IPS-18a (cell line): ENCODE measurements around the gene PPP3R1.

Experiments used
- H3K27ac ChIP-seq: one replicate; pipeline ENCODE4 v1.5.1; 2013; ENCODE audit warnings: low read length
- H3K27me3 ChIP-seq: one replicate; pipeline ENCODE4 v1.6.1; 2013; ENCODE audit warnings: mild to moderate bottlenecking, low read length; ENCODE audit not compliant: control insufficient read depth, insufficient read depth
- H3K36me3 ChIP-seq: one replicate; pipeline ENCODE4 v1.6.1; 2013; ENCODE audit warnings: low read depth, low read length; ENCODE audit not compliant: control insufficient read depth
- H3K4me1 ChIP-seq: one replicate; pipeline ENCODE4 v1.6.1; 2013; ENCODE audit warnings: low read depth, low read length; ENCODE audit not compliant: control insufficient read depth
- H3K4me3 ChIP-seq: one replicate; pipeline ENCODE4 v1.5.1; 2013; ENCODE audit warnings: low read length
- H3K9ac ChIP-seq: one replicate; pipeline ENCODE4 v1.6.1; 2013; ENCODE audit warnings: mild to moderate bottlenecking, low read length, moderate library complexity
- H3K9me3 ChIP-seq: one replicate; pipeline ENCODE4 v1.6.1; 2013; ENCODE audit warnings: low read depth, low read length; ENCODE audit not compliant: control insufficient read depth

The PPP3R1 gene

DNA sequence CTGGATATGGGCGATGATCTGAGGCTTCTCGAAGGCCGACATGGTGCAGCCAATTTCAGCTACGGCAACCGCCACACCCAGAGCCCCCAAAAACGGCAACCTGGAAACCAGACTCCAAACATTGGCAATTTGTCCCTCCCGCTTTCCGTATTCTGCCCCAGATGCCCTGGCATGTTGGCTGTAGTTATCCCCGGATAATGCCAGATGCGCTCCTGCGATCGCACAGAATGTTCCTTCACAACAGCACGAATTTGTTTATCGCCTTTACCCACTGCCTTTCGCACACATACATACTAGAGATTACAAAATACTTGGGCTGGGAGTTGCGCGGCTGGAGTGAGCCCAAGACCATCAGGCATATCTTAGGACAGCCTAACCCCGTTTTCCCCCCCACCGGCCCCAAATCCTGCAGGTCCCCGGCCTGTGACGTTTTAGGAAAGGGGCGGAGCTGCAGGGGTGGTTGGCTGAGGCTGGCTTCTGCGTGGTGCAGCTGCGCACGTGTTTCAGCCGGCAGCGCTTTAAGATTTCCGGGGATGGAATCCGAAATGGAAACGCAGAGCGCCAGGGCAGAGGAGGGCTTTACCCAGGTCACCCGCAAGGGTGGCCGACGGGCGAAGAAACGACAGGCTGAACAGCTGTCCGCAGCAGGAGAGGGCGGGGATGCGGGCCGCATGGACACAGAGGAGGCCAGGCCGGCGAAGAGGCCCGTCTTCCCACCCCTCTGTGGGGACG, 94.8 kb downstream of the PPP3R1 start, which contains the start of gene PNO1:
TSS of gene PNO1 (plus strand) at position 487 of the 732 bp plus-strand sequence. CDS start at position 534, 47 bp downstream.
- H3K9me3 ChIP-seq, result no peaks in the 10 kb centered on the region
- H3K4me3 ChIP-seq, result peak within 1 kb of the TSS; percentile 100
- peaks cover 4% of the 10 kb centered on the region for H3K4me1 ChIP-seq
- H3K36me3 ChIP-seq, result peaks cover 30% of the 10 kb centered on the region
- peak within 1 kb of the TSS; percentile 98 for H3K9ac ChIP-seq
- H3K27ac ChIP-seq, result peak within 1 kb of the TSS; percentile 87
- H3K27me3 ChIP-seq, result no peaks in the 10 kb centered on the region

DNA sequence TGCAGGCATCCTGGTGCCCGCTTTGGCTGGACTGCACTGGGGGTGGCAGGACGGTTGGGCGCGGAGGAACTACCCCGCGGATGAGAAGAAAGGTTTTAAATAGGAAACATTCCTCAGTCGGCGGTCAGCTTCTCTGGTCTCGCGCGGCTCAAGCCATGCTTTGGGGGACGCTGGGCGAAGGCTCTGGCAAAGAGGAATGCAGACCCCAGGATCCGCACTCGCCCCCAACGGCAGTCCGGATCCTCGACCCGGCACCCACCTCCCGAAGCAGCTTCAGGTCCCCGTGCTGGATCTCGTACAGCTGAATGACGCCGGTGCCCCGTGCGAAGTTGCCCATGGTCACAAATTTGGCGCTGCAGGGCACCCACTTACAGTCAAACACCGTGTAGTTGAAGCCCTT, 95.3 kb downstream of the PPP3R1 start:
- peak overlapping the region; percentile 87 for H3K27ac ChIP-seq
- H3K4me1 ChIP-seq, result peaks cover 4% of the 10 kb centered on the region
- no peaks in the 10 kb centered on the region for H3K9me3 ChIP-seq
- H3K27me3 ChIP-seq, result no peaks in the 10 kb centered on the region
- peaks cover 24% of the 10 kb centered on the region for H3K36me3 ChIP-seq
- peak overlapping the region; percentile 98 for H3K9ac ChIP-seq
- H3K4me3 ChIP-seq, result peak overlapping the region; percentile 100

DNA sequence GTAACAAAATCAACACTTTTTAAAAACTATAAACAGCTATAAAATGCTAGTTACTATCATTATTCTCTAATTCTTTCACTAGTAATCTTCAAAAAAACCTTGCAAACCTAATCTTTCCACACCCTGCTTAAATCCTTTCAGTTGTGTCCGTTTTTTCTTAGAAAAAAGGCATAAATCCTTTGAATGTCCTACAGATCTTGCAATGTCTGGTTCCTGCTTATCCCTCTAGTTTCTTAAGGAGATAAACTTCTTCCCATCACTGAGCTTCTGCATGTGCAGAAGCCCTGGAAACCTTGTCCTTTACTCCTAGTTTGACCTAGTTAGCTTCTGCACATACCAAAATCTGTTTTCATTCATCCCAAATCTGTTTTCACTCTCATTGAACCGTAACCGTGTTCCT, 95.9 kb downstream of the PPP3R1 start:
- Histone ChIP-seq H3K4me1 (peaks cover 4% of the 10 kb centered on the region), H3K27me3 (no peaks in the 10 kb centered on the region), H3K9ac (peak overlapping the region; percentile 98), H3K36me3 (peaks cover 18% of the 10 kb centered on the region), H3K27ac (peak overlapping the region; percentile 87), H3K4me3 (peak overlapping the region; percentile 100), H3K9me3 (no peaks in the 10 kb centered on the region)

DNA sequence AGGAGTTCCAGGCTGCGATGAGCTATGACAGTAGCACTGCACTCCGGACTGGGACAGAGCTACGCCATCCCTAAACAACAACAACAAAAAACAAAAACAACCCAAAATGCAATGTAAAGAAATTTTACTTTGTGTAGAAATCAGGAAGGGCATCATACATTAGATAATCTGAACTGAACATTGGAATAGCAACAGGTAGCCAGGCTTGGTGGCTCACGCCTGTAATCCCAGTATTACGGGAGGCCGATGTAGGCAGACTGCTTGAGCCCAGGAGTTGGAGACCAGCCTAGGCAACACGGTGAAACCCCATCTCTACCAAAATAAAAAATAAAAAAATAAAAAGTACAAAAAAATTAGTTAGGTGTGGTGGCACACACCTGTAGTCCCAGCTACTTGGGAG, 96.7 kb downstream of the PPP3R1 start:
- Histone ChIP-seq H3K9ac (no peak overlapping the region), H3K36me3 (peaks cover 10% of the 10 kb centered on the region), H3K27ac (no peak overlapping the region), H3K9me3 (no peaks in the 10 kb centered on the region), H3K4me3 (no peak overlapping the region), H3K27me3 (no peaks in the 10 kb centered on the region), H3K4me1 (peaks cover 4% of the 10 kb centered on the region)

DNA sequence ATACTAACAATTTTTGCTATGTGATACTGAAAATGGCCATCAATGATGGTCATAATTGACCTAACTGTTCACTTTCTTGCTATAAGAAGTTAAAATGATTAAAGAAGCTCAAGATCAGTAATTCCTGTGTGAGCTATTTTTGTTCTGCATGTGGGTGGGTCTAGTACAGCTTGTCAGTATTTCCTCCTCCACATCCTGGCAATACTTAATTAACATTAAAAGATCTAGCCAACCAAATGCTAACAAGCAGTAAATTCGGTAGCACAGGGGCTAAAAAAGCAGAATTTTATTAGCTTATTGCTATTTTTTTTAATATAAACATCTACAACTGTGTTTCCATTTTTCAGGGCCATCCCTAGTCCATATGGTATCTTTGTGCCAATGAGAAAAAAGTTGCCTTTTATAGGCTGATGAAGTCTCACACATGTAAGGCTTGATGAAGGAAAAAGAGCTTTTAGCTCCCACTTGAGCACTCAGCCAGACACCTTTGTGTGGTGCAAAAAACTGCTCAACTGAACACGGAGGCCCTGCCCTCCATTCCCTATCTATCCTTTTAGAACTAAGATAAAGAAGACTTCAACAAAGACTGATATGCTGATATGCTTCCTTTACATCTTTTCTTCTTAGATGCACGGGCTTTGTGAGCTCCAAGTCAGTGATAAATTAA, 99.5 kb downstream of the PPP3R1 start:
- no peaks in the 10 kb centered on the region for H3K27me3 ChIP-seq
- no peak overlapping the region for H3K4me3 ChIP-seq
- H3K27ac ChIP-seq, result no peak overlapping the region
- no peak overlapping the region for H3K9ac ChIP-seq
- no peaks in the 10 kb centered on the region for H3K9me3 ChIP-seq
- peaks cover 4% of the 10 kb centered on the region for H3K4me1 ChIP-seq
- no peaks in the 10 kb centered on the region for H3K36me3 ChIP-seq

DNA sequence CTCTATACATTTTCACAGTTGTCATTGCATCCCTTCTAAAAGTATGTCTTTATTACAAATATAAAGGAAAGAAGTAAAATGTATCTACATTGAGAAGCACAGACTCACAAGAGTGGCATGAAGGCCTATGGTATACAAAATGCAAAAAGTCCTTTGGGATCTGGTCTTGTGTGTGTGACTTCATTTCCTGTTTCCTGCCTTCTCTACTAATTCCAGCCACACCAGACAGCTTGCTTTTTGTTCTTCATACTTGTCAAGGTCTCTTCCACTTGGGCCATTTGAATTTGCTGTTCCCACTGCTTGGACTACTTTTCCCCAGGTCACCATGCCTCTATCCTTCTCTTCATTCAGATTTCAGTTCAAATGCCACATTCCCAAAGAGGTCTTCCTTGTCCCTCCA, 101.3 kb downstream of the PPP3R1 start:
- H3K4me1 ChIP-seq, result no peaks in the 10 kb centered on the region
- H3K9ac ChIP-seq, result no peak overlapping the region
- H3K36me3 ChIP-seq, result no peaks in the 10 kb centered on the region
- H3K27ac ChIP-seq, result no peak overlapping the region
- H3K9me3 ChIP-seq, result no peaks in the 10 kb centered on the region
- no peak overlapping the region for H3K4me3 ChIP-seq
- H3K27me3 ChIP-seq, result no peaks in the 10 kb centered on the region

DNA sequence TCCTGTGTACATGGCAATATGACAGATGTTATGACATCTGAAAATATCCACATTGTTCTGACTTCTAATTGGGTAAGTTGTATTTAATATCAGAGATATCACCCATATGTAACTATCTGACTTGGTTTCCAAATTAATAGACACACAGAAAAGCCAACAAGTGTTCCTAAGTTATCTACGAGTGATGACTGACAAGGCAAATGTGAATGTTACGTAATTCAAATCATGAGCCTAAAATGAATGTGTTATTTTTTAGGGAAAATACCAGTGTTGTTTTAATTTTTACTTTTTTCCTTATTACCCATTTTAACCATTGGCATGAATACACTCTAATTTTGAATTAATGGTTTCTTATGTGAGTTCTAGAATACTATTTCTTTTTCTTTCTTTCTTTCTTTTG, 110.5 kb downstream of the PPP3R1 start:
- H3K4me3 ChIP-seq, result no peak overlapping the region
- H3K9me3 ChIP-seq, result no peaks in the 10 kb centered on the region
- no peaks in the 10 kb centered on the region for H3K4me1 ChIP-seq
- no peak overlapping the region for H3K27ac ChIP-seq
- no peak overlapping the region for H3K9ac ChIP-seq
- H3K27me3 ChIP-seq, result no peaks in the 10 kb centered on the region
- H3K36me3 ChIP-seq, result peaks cover 9% of the 10 kb centered on the region

DNA sequence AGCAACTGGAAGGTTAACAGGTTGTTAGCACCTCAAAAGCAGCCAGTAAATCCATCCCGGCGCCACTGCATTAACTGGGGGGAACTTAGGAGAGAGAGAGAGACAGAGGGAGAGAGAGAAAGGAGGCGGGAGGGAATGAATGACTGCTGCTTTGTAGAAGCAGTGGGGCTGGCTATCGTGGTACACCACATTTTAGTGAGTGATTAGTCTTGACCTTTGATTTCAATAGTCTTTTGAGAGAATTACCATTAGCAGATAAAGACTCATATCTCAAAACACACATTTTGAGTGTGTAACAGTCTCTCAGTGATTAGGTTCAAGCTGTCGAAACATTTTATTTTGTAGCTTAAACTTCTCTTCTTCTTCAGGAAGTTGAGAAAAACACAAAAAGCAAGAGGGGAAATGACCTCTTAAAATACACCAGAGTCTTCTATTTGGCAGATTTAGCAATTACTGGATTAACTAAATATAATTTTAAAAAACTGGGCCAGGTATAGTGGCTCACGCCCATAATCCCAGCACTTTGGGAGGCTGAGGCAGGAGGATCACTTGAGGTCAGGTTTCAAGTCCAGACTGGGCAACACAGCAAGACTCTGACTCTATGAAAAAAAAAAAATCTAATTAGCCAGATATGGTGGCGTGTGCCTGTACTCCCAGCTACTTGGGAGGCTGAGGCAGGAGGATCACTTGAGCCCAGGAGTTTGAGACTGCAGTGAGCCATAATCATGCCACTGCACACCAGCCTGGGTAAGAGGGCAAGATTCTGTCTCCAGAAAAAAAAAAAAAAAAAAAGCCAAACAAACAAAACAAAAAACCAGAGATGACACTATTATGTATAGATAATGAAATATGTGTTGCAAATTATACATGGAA, 116.6 kb downstream of the PPP3R1 start:
- no peaks in the 10 kb centered on the region for H3K27me3 ChIP-seq
- H3K27ac ChIP-seq, result no peak overlapping the region
- H3K4me3 ChIP-seq, result no peak overlapping the region
- H3K36me3 ChIP-seq, result peaks cover 13% of the 10 kb centered on the region
- no peaks in the 10 kb centered on the region for H3K4me1 ChIP-seq
- no peak overlapping the region for H3K9ac ChIP-seq
- H3K9me3 ChIP-seq, result no peaks in the 10 kb centered on the region

DNA sequence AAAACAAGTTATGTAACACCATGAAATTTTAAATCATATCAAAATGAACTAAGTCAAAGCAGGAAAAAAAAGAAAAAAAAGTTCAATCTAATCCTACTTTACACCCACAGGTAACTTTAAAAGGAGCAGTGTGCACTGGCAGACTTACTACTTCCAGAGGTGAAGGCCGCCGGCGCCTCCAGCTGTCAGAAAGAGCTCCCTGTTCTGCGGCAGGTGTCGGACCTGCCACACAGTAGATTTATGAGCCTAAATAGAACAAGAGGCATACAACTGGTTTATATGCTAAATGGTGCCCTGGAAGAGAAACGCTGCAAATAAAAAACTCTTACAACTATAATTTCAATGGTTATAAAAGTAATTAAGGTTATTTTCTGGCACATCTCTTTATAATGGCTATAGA, 117.8 kb downstream of the PPP3R1 start:
- Histone ChIP-seq H3K36me3 (peaks cover 13% of the 10 kb centered on the region), H3K27ac (no peak overlapping the region), H3K4me3 (no peak overlapping the region), H3K4me1 (no peaks in the 10 kb centered on the region), H3K9ac (no peak overlapping the region), H3K9me3 (no peaks in the 10 kb centered on the region), H3K27me3 (no peaks in the 10 kb centered on the region)

DNA sequence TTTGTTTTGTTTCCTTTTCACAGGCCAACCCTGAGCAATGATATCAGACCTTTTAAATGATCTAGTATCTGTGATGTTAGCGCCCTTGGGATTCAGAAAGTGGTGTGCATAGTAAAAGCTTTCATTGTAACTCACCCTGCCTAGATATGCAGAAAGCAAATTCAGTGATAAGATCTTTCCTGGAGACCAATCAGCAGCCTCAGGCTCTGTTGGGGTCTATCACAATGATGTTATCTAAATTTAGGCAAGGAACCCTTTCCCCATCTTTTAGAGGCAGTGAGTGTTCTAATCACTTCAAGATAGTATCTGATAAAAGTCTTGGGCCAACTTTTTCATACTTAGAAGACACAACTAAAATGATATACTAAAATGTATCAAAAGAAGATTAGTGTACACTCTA, 118.2 kb downstream of the PPP3R1 start:
- Histone ChIP-seq H3K27ac (no peak overlapping the region), H3K9me3 (no peaks in the 10 kb centered on the region), H3K9ac (no peak overlapping the region), H3K4me3 (no peak overlapping the region), H3K4me1 (no peaks in the 10 kb centered on the region), H3K27me3 (no peaks in the 10 kb centered on the region), H3K36me3 (peaks cover 13% of the 10 kb centered on the region)
